Measurements from ENCODE around the gene CELF3. TPM values are rescaled to one million over a fixed set of nuclear protein-coding genes. Genes with fewer than 3 reads are reported as not detected.

The CELF3 gene
- total RNA-seq, 1 donor from 2014 or later = 274 TPM

GRCh38 chr1:151706464-151707415 is 9.9 kb downstream of the CELF3 start:
- no peak for TF ChIP-seq CTCF (IDR thresholded peaks at IDR 0.05; ENCODE audit: partially characterized antibody, unreplicated experiment)
- H3K27ac Mint-ChIP-seq (ENCODE audit: unreplicated experiment) = peak overlapping the region; percentile 12
- no peak for DNase-seq

GRCh38 chr1:151705753-151706463 is 10.7 kb downstream of the CELF3 start:
- Mint-ChIP-seq H3K9me3 (ENCODE audit: unreplicated experiment) (peaks cover 11% of the 10 kb centered on the region), H3K4me3 (ENCODE audit: unreplicated experiment) (no peak overlapping the region), H3K36me3 (ENCODE audit: unreplicated experiment) (peaks cover 13% of the 10 kb centered on the region), H3K4me1 (ENCODE audit: low read depth, unreplicated experiment) (peaks cover 17% of the 10 kb centered on the region), H3K27me3 (ENCODE audit: unreplicated experiment) (peaks cover 8% of the 10 kb centered on the region), H3K27ac (ENCODE audit: unreplicated experiment) (peak overlapping the region; percentile 60)
- no peak for TF ChIP-seq CTCF (IDR thresholded peaks at IDR 0.05; ENCODE audit: partially characterized antibody, unreplicated experiment)
- no peak for DNase-seq

More at GRCh38 chr1:151706464-151707415, 9.9 kb downstream of the CELF3 start:
- H3K27me3 Mint-ChIP-seq (ENCODE audit: unreplicated experiment) = peaks cover 11% of the 10 kb centered on the region
- peaks cover 23% of the 10 kb centered on the region for H3K4me1 Mint-ChIP-seq (ENCODE audit: low read depth, unreplicated experiment)
- H3K36me3 Mint-ChIP-seq (ENCODE audit: unreplicated experiment) = peaks cover 13% of the 10 kb centered on the region
- H3K4me3 Mint-ChIP-seq (ENCODE audit: unreplicated experiment) = no peak overlapping the region
- peaks cover 11% of the 10 kb centered on the region for H3K9me3 Mint-ChIP-seq (ENCODE audit: unreplicated experiment)

GRCh38 chr1:151705146-151705545 is 11.5 kb downstream of the CELF3 start:
- no peak for DNase-seq
- no peak for TF ChIP-seq CTCF (IDR thresholded peaks at IDR 0.05; ENCODE audit: partially characterized antibody, unreplicated experiment)
- Mint-ChIP-seq H3K4me1 (ENCODE audit: low read depth, unreplicated experiment) (peaks cover 15% of the 10 kb centered on the region), H3K9me3 (ENCODE audit: unreplicated experiment) (peaks cover 7% of the 10 kb centered on the region), H3K4me3 (ENCODE audit: unreplicated experiment) (no peak overlapping the region), H3K27ac (ENCODE audit: unreplicated experiment) (no peak overlapping the region), H3K27me3 (ENCODE audit: unreplicated experiment) (peaks cover 7% of the 10 kb centered on the region), H3K36me3 (ENCODE audit: unreplicated experiment) (peaks cover 13% of the 10 kb centered on the region)

- peaks cover 7% of the 10 kb centered on the region for H3K9me3 Mint-ChIP-seq (ENCODE audit: unreplicated experiment)
- DNase-seq = no peak
- H3K27ac Mint-ChIP-seq (ENCODE audit: unreplicated experiment) = no peak overlapping the region
- peaks cover 6% of the 10 kb centered on the region for H3K27me3 Mint-ChIP-seq (ENCODE audit: unreplicated experiment)
- H3K36me3 Mint-ChIP-seq (ENCODE audit: unreplicated experiment) = peaks cover 13% of the 10 kb centered on the region
- no peak overlapping the region for H3K4me3 Mint-ChIP-seq (ENCODE audit: unreplicated experiment)
- TF ChIP-seq CTCF (IDR thresholded peaks at IDR 0.05; ENCODE audit: partially characterized antibody, unreplicated experiment) = no peak
- peaks cover 12% of the 10 kb centered on the region for H3K4me1 Mint-ChIP-seq (ENCODE audit: low read depth, unreplicated experiment)
Measured at GRCh38 chr1:151704246-151704645, 12.4 kb downstream of the CELF3 start.
